DMS153 (cell line): Measurements from ENCODE around the gene TEAD1.

Experiments
- DNase-seq: peaks from one replicate; lab custom pipeline; 2025; lab: John Stamatoyannopoulos, UW

TEAD1 gene

GRCh38 chr11:12986194-12986898 lies 312.1 kb downstream of the TEAD1 start:
- no peak for DNase-seq

- DNase-seq = peak; percentile 71
These were observed 315.4 kb downstream of the TEAD1 start for GRCh38 chr11:12989428-12990161.

GRCh38 chr11:12990162-12990480 lies 315.9 kb downstream of the TEAD1 start:
- no peak for DNase-seq

- no peak for DNase-seq
These were observed 317.2 kb downstream of the TEAD1 start for GRCh38 chr11:12991426-12991825.

- no peak for DNase-seq
These were observed 319.4 kb downstream of the TEAD1 start for GRCh38 chr11:12993626-12994025.
